ENCODE data around the gene PBOV1. TPM values are rescaled to one million over a fixed set of nuclear protein-coding genes. Genes with fewer than 3 reads are reported as not detected.

The PBOV1 gene
- total and polyA plus RNA-seq, 4 donors = 0.04 TPM; not detected in 3

DNA sequence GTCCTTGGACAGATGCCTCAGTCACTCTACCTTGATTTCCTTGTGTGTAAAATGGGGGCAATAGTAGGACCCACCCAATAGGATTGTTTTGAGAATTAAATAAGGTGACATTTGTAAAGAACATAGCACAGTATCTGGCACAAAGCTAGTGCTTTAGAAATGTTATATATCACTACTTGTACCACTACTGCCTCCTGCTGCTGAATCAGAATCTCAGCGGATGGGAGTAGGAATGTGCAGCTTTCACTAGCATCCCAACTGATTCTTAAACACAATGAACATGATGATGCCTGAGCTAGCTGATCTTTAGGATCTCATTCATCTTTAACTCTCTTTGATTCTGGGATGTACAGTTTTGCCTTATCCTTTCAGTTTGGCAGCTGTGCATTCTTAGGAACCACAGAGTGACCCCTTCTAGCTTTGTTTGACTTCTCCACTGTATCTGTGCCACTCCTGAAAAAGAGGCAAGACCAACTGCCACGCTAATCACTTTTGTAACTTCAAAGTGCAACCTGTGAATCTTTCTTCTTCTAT, 7.2 kb downstream of the PBOV1 start:
- DNase-seq (no peak), ATAC-seq (ENCODE audit: insufficient read depth, low FRiP score) (no peak)
- WGBS, 2 donors = 87 to 95% methylated on average over 2 of the region's 2 CpGs
- Histone ChIP-seq H3K4me3 (no peak overlapping the region), H3K9ac (ENCODE audit: insufficient read depth in 1 of 2, low read length in 2 of 2) (no peak overlapping the region), H3K27me3 (ENCODE audit: control insufficient read depth in 3 of 3, insufficient read depth in 3 of 3, low read length in 2 of 3) (no peaks in the 10 kb centered on the region), H3K36me3 (ENCODE audit: control insufficient read depth in 4 of 4, insufficient read depth in 4 of 4, low read length in 4 of 4) (no peaks in the 10 kb centered on the region), H3K4me1 (ENCODE audit: control insufficient read depth in 5 of 5, insufficient read depth in 5 of 5, low read length in 5 of 5) (peaks cover 0 to 3% (median 0%) of the 10 kb centered on the region in 5 donors), H3K27ac (ENCODE audit: low read depth in 1 of 2, low read length in 1 of 2) (no peak overlapping the region), H3K9me3 (ENCODE audit: control insufficient read depth in 4 of 4, insufficient read depth in 3 of 4, low read length in 3 of 4) (no peaks in the 10 kb centered on the region)
- TF ChIP-seq, protein P1, sequence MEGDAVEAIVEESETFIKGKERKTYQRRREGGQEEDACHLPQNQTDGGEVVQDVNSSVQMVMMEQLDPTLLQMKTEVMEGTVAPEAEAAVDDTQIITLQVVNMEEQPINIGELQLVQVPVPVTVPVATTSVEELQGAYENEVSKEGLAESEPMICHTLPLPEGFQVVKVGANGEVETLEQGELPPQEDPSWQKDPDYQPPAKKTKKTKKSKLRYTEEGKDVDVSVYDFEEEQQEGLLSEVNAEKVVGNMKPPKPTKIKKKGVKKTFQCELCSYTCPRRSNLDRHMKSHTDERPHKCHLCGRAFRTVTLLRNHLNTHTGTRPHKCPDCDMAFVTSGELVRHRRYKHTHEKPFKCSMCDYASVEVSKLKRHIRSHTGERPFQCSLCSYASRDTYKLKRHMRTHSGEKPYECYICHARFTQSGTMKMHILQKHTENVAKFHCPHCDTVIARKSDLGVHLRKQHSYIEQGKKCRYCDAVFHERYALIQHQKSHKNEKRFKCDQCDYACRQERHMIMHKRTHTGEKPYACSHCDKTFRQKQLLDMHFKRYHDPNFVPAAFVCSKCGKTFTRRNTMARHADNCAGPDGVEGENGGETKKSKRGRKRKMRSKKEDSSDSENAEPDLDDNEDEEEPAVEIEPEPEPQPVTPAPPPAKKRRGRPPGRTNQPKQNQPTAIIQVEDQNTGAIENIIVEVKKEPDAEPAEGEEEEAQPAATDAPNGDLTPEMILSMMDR (IDR thresholded peaks at IDR 0.05; ENCODE audit: control extremely low read depth, extremely low read depth) = no peak

DNA sequence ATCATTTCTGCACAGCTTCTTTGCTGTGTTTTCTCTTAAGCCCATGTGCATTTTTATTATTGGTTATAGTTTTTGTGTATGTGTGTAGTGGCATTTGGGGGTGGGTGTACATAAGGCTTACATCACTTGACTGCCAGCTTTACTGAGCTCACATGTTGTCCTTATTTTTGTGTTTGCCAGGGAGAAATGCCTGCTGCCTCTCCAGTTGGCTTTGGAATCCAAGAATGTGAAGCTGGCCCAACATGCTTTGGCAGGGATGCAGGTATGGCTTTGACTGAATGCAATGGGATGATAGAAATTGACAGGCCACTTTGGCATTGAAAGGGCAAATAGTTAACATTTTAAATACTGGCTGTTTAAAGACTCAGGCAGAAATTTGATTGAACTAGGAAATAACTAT, 11.4 kb downstream of the PBOV1 start:
- H3K36me3 ChIP-seq (ENCODE audit: control insufficient read depth in 4 of 4, insufficient read depth in 4 of 4, low read length in 4 of 4) = no peaks in the 10 kb centered on the region
- ATAC-seq (ENCODE audit: insufficient read depth, low FRiP score) = no peak

DNA sequence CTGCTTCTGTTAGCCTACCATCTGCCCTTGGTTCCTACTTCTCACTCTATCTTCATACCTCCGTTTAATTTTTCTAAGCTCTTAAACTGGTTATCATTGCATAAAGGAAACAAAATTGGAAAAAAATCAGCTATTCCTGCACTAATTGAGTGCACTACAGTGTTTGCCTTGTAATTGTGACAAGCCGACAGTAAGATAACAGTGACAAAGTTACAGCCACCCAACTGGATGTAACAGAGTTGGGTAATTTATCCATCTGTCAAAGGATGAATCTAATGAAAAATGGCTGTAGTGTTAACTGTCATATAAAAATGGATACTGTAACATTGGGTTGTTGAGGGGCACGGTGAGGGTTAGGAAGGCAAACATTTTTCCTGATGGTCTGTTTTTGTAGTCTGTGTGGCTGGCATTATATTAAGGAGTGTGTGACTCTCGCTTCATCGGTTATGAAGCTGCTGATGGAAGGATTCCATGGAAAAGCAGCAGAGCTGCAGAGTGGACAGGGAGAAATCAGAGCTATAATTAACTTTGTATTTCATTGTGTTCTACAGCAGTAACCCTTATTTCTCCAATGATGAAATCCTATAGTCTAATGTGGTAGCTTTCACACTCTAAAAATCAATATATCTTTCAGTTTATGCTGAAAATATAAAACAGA, 12.7 kb downstream of the PBOV1 start:
- no peak for ATAC-seq (ENCODE audit: insufficient read depth, low FRiP score)
- 77 to 86% methylated on average over 5 of the region's 5 CpGs for WGBS, 2 donors

More for the DNA sequence above, 11.4 kb downstream of the PBOV1 start:
- TF ChIP-seq, protein P1 (IDR thresholded peaks at IDR 0.05; ENCODE audit: control extremely low read depth, extremely low read depth) = no peak
- Histone ChIP-seq H3K27me3 (ENCODE audit: control insufficient read depth in 3 of 3, insufficient read depth in 3 of 3, low read length in 2 of 3) (no peaks in the 10 kb centered on the region), H3K4me3 (no peak overlapping the region), H3K27ac (ENCODE audit: low read depth in 1 of 2, low read length in 1 of 2) (no peak overlapping the region), H3K9ac (ENCODE audit: insufficient read depth in 1 of 2, low read length in 2 of 2) (no peak overlapping the region), H3K4me1 (ENCODE audit: control insufficient read depth in 5 of 5, insufficient read depth in 5 of 5, low read length in 5 of 5) (peaks cover 0 to 3% (median 0%) of the 10 kb centered on the region in 5 donors), H3K9me3 (ENCODE audit: control insufficient read depth in 4 of 4, insufficient read depth in 3 of 4, low read length in 3 of 4) (no peaks in the 10 kb centered on the region)
- DNase-seq = no peak

More for the DNA sequence above, 12.7 kb downstream of the PBOV1 start:
- H3K36me3 ChIP-seq (ENCODE audit: control insufficient read depth in 4 of 4, insufficient read depth in 4 of 4, low read length in 4 of 4) = no peaks in the 10 kb centered on the region
- H3K27me3 ChIP-seq (ENCODE audit: control insufficient read depth in 3 of 3, insufficient read depth in 3 of 3, low read length in 2 of 3) = no peaks in the 10 kb centered on the region
- TF ChIP-seq, protein P1 (IDR thresholded peaks at IDR 0.05; ENCODE audit: control extremely low read depth, extremely low read depth) = no peak
- H3K27ac ChIP-seq (ENCODE audit: low read depth in 1 of 2, low read length in 1 of 2) = no peak overlapping the region
- no peak overlapping the region for H3K9ac ChIP-seq (ENCODE audit: insufficient read depth in 1 of 2, low read length in 2 of 2)
- DNase-seq = no peak
- peaks cover 0 to 3% (median 0%) of the 10 kb centered on the region in 5 donors for H3K4me1 ChIP-seq (ENCODE audit: control insufficient read depth in 5 of 5, insufficient read depth in 5 of 5, low read length in 5 of 5)
- no peaks in the 10 kb centered on the region for H3K9me3 ChIP-seq (ENCODE audit: control insufficient read depth in 4 of 4, insufficient read depth in 3 of 4, low read length in 3 of 4)
- H3K4me3 ChIP-seq = no peak overlapping the region

Measured in lung (tissue), 12 donors.